GM18861 (cell line): ENCODE measurements around the gene MAGI3.

ENCODE experiments used
- ATAC-seq: cut with Tn5 transposase; IDR thresholded peaks from one replicate; pipeline ENCODE4 v1.9.1; 2021; ENCODE audit not compliant: unreplicated experiment

The MAGI3 gene

GRCh38 chr1:113389953-113390834 lies at the start of gene MAGI3:
Gene MAGI3 (plus strand): TSS chr1:113390515. CDS start chr1:113391034, 519 bp downstream.
- ATAC-seq, result peak; percentile 97

- ATAC-seq, result no peak
These were observed 36.7 kb upstream of the MAGI3 start for GRCh38 chr1:113353580-113353979.

GRCh38 chr1:113363935-113364334 lies 26.4 kb upstream of the MAGI3 start:
- no peak for ATAC-seq

GRCh38 chr1:113369040-113369439 lies 21.3 kb upstream of the MAGI3 start:
- no peak for ATAC-seq

- no peak for ATAC-seq
These were observed 20.6 kb upstream of the MAGI3 start for GRCh38 chr1:113369699-113370098.

GRCh38 chr1:113370868-113371267 lies 19.4 kb upstream of the MAGI3 start:
- no peak for ATAC-seq

GRCh38 chr1:113372546-113372945 lies 17.8 kb upstream of the MAGI3 start:
- ATAC-seq, result no peak

- ATAC-seq, result no peak
These were observed 16.7 kb upstream of the MAGI3 start for GRCh38 chr1:113373644-113374043.

GRCh38 chr1:113375878-113376277 lies 14.4 kb upstream of the MAGI3 start:
- ATAC-seq, result no peak

- no peak for ATAC-seq
These were observed 10.2 kb upstream of the MAGI3 start for GRCh38 chr1:113380075-113380474.

GRCh38 chr1:113388017-113388620 lies 2.2 kb upstream of the MAGI3 start:
- ATAC-seq, result no peak

GRCh38 chr1:113388621-113389358 lies 1.5 kb upstream of the MAGI3 start:
- ATAC-seq, result no peak

GRCh38 chr1:113389359-113389952 lies 859 bp upstream of the MAGI3 start:
- ATAC-seq, result no peak

- ATAC-seq, result no peak
These were observed 745 bp downstream of the MAGI3 start for GRCh38 chr1:113390871-113391648.

- no peak for ATAC-seq
These were observed 1.4 kb downstream of the MAGI3 start for GRCh38 chr1:113391649-113392271.

- no peak for ATAC-seq
These were observed 2.3 kb downstream of the MAGI3 start for GRCh38 chr1:113392541-113393128.

- ATAC-seq, result no peak
These were observed 3.9 kb downstream of the MAGI3 start for GRCh38 chr1:113394043-113394862.

GRCh38 chr1:113394863-113395259 lies 4.5 kb downstream of the MAGI3 start:
- no peak for ATAC-seq

- no peak for ATAC-seq
These were observed 5.8 kb downstream of the MAGI3 start for GRCh38 chr1:113396102-113396501.
